HG02571 (cell line): Measurements from ENCODE around the gene PGLYRP1.

Source experiments
- ATAC-seq: cut with Tn5 transposase; IDR thresholded peaks from one replicate; pipeline ENCODE4 v1.9.1; 2021; ENCODE audit warnings: mild to moderate bottlenecking, moderate library complexity; ENCODE audit not compliant: unreplicated experiment

PGLYRP1 gene

DNA sequence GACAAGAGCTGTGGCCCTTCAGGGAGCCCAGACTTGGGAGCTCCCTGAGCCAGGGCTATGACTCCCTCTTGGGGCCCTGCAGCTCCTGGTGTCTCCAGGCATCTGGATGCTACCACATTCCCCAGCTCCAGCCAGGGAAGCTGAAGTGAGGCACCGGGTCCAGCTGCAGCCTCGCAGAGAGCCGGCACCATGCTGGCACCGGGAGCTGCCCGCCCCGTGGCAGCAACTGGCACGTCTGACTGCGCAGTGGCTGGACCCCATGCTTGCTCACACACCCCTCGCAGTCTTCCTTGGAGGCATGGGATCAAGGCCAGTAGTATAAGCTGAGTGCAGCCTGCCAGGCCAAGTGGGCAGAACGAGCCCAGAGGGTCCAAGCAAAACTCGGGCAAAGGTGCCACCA is 10.5 kb upstream of the PGLYRP1 start:
- no peak for ATAC-seq

DNA sequence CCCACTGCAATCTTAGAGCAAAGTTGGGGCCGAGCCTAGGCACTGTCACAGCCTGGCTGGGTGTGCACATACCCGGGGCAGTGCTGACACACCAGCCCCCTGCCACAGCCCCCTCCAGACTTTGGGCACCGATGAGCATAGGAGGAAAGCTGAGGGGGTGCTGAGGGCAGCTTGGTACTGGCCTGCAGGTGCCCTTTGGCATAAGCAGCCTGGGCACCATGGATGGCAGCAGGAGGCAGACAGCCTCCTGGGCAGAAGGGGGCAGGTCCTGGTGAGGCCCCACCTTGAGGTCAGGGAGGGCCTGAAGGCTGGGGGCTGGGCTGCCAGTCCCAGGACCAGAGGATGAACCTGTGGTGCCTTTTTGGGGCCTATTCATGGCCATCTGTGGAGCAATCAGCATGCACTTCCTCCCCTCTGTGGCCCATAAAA is 9.8 kb upstream of the PGLYRP1 start:
- no peak for ATAC-seq

DNA sequence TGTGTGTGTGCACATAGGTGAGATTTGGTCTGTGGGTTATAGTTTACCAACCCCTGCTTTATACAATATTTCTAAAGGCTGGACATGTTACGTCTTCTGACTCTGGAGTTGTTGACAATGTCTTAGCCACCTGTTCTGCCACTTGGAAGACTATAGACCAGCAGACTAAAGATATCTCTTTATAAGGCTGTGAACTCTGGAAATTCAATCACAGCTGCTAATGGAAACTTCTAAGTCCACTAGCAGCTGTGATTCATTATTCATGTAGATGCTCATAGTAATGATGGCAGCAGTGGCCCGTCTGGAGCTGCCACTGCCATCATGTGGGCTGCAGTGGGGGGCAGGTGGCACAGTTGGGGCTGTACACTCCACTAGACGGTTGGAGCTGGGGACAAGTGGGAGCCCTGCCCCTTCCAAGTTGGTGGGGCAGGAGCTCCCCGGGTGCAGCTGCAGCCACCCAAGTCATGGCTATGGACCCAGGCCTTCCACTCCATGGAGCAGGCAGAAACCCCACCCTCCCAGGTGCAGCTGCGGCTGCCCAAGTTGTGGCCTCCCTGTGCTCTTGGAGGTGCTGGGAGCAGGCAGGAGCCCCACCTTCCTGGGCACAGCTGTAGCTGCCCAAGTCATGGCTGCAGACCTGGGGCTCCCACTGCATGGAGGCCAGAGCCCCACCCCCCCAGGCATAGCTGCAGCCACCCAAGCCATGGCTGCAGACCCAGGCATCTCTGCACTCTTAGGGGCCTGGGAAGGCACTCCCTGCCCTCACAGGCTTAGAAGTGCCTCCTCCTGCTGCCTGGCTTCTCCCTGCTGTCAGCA is 9.1 kb upstream of the PGLYRP1 start:
- no peak for ATAC-seq

DNA sequence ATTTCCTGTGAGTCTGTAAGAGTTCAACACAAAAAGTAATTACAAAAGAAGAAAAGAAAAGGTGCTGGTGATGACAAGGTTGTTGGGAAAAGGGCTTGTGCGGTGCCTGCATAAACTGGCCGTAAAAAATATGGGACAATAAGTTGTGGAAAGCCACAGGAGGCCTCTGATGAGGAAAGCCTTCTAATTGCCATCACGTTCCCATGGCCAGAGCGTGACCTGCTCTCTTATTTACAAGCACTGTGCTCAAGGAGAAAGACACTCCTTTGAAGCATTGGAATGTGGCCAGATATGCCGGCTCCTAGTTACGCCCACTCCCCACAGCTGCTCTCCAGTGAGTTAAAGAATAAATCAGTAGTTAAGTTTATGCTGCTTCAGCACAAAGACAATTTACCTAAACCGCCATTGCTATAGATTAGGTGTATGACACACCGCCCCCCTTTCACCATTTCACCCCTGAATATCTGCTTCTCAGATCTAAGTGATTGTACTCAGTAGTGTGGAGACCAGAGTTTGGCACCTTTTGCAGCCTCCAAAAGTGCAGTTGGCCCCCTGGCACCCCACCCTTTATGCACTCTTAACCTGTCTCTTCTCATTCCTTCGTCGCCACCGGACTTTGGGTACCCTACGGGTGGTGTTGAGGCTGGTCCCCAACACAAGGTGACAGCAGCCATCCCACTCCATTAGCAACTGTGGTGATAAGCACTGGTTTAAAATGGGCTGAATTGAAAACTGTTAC is 8.1 kb upstream of the PGLYRP1 start:
- ATAC-seq: no peak

DNA sequence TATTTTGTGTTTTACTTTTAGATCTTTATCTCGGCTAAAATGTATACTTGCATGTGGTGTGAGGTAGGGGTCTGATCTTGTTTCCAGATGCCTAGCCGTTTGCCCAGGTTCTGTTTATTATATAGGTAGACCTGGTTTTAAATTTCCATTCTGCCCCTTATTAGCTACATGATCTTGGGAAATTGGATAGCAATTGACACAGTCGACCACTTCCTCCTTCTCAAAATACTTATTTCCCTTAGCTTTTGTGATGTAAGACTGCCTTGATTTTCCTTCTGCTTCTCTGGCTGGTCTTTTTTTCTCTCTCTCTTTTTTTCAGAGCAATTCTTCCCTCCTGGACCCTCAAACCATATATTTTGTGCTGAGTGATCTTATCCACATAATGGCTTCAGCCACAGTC is 3.0 kb upstream of the PGLYRP1 start:
- ATAC-seq: no peak

DNA sequence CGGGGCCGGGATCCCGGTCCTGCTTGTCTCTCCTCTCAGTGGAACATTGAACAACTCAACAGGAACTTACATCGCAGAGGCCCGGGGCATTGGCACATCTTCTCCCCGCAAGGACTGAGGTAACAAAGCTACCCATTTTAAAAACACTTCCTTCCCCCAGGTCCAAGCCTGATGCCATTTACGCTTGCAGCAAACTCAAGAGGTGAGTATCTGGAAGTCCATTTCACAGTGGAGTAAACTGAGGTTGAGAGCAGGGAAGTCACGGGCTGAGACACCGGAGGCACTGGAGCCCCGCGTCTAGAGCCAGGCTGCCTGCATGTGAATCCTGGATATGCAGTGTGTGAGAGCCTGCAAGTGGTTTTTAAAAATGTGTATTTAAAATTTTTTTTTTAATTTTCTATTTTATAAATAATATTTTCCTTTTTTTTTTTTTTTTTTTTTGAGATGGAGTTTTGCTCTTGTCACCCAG is 492 bp upstream of the PGLYRP1 start:
- ATAC-seq: no peak

DNA sequence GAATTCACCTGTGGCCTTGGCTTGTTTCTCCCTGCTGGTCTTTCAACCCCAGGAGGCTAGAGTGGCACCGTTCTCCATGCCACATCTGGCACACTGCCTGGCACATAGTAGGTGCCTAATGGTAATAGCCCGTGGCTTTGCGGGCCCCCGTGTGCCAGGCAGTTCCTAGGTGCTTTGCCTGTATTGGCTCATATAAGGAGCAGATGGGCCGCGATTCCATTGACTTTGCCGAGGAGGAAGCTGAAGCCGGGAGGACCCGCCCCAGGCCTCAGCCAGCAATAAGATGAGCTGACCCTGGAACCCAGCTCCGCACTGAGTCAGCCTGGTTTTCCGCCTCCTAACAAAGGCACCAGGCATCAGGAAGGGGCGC is 807 bp downstream of the PGLYRP1 start:
- ATAC-seq: no peak

DNA sequence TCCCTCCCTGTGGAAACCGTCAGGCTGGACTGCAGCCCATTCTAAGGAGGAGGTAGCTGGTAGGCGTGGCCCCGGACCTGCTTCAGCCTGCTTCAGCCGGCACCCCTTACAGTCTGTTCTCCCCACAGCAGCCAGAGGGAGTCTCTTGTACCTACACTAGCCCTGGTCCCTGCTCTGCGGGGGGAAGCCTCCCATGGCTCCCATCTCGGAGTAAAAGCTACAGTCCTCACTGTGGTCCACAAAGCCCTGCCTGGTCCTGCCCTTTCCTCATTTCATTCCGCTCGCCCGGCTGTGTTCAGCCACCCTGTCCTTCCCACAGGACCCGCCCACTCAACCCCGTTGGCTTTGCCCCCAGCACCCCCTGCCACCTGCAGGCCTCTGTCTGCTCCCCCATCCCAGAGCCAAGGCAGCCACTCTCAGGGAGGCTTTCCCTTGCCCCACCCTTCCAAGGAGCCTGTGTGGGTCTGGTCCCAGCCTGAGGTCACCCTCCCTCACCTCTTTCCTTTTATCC is 1.3 kb downstream of the PGLYRP1 start:
- ATAC-seq: no peak

DNA sequence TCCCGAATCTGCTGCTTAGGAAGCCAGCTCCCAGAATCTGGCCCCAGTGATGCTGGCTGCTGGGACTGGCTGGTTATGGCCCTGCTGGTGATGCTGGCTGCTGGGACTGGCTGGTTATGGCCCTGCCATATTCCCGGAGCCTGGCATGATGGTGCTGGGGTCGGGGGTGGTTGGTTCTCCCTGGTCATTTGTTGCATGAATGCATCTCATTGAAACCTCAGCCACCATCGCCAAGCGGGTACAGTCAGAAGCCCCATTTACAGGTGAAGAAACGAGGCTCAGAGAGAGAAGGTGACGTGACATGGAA is 2.1 kb downstream of the PGLYRP1 start:
- ATAC-seq: no peak

DNA sequence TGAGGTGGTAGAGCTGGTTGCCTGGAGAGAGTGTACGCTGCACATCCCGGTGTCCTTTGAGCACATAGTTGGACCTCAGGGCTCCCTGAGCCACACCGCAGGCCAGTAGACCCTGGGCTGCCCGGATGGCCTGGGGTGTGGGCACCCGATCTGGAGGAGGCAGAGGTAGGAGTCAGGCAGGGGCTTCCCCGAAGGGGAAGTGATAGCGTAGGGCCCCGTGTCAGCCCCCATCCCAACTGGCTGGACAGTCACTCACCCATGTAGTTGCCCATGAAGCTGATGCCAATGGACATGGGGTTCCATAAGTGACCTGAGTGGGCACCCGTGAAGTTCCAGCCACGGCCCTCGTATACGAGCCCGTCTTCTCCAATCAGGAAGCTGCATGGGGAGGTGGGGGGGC is 3.6 kb downstream of the PGLYRP1 start:
- no peak for ATAC-seq

DNA sequence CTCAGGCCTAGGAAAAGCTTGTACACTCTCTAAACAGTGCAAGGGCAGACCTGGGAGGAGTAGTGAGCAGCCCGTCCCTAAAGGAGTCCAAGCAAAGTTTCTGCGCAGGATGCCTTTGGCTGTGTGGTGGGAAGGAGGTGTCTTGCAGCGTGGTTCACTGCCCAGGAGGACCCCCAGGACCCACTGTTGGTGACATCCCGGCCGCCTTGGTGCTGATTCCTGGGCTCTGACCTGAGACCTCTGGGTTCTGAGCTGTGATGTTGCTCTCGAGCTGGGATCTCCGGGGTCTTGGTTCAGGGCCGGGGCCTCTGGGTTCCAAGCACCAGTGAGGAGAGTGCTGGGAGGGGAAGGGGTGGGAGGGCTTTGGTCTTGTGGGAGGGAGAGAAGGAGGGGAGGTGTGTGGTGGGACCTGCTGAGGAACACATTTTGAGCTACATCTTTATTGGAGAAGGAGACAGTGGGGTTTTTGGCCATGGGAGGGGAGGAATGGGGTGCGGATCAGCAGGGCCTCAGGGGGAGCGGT is 4.1 kb downstream of the PGLYRP1 start:
- no peak for ATAC-seq

DNA sequence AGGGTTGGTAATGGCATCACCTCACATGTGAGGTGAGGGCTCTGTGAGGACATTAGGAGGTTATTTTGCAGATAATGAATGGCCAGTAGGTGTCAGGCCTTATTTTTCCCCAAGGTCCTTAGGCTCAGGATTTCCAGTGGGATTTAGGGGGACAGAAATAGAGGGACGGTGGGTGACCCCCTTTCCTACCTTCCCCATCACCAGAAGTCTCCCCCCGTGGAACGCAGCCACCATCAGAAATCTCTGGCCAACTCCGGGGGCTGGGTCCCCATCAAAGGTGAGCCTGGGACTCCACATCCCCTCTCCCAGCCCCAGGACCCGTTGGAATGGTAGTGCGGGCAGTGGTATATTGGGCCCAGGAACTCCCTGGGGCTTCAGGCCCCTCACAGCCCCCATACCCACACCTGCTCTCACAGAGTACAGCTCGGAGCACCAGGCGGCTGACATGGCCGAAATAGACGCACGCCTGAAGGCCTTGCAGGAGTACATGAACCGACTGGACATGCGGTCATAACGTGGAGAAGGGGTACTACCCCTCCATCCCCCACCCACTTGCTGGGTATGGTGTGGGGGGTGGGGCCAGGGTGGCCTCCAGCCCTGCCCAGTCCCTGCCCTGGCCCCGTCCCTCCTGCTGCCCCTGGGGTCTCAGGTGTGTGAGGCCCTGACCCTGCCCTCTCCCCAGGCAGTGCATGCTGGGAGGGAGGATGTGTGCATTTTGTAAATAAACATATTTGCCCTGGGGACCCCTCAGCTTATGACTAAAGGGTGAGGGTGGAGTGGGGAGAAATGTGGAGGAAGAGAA is 4.8 kb downstream of the PGLYRP1 start:
- no peak for ATAC-seq

DNA sequence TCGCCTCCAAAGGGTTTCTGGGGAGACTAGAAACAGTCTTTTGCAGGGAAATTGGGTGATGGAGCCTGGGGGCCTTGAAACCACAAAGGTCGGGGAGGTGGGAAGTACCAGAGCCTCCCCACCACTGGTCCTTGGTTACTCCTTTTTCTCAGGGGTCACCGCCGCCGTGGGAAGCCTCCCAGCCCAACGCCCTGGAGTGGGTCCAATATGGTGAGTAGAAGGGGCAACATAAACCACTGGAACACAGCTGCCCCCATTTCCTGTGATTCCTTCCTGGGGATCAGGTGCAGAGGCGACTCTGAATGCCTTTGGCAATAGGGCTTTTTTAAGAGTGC is 5.8 kb downstream of the PGLYRP1 start:
- no peak for ATAC-seq

DNA sequence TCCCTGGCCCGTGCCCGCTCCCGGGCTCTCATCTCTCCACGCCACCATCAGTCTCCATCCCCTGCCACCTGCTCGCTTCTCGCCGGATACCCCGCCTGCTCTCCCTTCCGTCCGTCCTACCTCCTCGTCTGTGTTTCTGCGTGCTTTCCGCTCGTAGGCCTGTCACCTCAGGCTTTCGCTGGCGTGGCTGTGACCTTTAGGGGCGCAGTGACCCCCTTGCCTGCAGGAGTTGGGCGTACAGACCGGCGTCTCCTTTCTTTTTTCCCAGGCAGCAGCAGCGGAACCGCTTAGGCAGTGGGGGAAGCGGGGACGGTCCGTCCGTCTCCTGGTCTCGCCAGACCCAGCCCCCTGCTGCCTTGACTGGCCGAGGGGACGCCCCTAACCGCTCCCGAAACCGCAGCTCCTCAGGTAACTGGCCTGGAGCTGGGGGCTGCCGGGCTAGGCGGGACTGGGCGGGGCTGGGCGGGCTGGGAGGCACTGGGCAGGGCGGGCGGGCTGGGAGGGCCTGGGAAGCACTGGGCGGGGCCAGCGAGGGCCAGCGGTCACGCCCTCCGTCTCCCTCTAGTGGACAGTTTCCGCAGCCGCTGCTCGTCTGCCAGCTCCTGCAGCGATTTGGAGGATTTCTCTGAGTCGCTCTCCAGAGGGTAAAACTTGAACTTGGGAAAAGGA is 6.3 kb downstream of the PGLYRP1 start:
- ATAC-seq: no peak

DNA sequence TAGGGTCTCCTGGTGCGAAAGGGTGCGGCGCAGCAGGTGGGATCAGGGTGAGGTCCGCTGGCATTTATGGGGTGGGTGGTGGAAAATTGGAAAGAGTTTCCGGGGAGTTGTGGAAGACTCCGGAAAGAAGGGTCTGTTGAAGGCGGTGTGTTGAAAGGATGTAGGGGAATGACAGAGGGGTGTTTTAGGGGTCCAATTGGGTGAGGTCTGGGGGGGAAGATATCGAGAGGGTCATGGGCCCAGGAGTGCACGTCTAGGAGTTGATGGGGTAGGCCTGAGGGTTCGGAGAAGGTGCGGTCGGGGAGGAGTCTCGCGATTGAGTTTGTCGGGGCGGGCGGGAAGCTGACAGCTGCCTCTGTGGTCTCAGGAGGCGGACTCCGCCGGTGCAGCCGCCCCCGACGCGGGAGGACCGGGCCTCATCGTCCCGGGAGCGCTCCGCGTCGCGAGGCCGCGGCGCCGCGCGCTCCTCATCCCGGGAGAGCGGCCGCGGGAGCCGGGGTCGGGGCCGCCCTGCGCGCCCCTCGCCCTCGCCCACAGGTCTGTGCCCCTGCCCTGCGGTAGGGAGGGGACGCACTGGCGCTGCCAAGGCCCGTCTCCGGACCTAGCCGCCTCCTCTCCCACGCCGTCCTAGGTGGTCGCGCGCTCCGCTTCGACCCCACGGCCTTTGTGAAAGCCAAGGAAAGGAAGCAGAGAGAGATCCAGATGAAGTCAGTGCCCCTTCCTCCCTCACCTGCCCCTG is 7.0 kb downstream of the PGLYRP1 start:
- no peak for ATAC-seq

DNA sequence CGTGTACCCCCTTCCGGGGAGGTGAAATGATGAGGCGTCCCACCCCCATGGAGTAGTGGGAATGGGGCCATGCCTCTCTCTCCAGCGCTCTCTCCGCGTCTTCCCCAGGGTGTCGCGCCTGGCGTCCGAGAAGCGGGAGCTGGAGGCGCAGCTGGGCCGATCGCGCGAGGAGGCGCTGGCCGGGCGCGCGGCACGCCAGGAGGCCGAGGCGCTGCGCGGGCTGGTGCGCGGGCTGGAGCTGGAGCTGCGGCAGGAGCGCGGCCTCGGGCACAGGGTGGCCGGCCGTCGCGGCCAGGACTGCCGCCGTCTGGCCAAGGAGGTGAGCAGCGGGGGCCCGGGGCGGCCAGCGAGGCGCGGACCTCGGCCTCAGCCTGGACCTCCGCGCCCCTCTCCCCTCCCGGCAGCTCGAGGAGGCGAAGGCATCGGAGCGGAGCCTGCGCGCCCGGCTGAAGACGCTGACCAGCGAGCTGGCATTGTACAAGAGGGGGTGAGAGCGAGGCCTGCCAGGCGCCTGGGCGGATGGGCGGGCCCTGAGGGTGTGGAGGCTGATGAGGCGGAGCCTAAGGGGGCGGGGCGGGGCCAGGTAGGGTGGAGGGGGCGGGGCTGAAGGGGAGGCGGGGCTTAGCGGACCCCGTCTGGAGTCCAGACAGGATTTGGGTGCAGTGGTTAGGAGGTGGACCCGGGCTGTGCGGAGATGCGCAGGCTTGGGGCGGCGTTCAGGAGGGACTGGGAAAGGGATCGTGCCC is 7.7 kb downstream of the PGLYRP1 start:
- no peak for ATAC-seq

DNA sequence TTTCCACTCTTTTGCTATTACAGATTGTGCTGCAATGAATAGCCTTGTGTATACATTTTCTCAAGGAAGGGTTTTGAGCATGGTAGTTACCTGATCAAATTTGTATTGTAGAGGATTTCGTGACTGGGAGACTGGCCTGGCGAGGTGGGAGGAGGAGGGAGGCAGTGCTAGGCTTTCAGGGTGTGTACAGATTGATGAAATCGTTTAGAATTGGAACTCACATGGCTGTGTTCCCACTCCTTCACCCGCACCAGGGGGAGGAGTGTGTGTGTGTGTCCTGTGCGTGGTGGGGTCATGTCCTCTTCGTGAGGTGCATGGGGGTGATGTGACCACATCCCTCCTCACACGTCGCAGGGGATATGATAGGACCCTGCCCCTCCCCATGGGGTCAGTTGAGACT is 8.3 kb downstream of the PGLYRP1 start:
- no peak for ATAC-seq

DNA sequence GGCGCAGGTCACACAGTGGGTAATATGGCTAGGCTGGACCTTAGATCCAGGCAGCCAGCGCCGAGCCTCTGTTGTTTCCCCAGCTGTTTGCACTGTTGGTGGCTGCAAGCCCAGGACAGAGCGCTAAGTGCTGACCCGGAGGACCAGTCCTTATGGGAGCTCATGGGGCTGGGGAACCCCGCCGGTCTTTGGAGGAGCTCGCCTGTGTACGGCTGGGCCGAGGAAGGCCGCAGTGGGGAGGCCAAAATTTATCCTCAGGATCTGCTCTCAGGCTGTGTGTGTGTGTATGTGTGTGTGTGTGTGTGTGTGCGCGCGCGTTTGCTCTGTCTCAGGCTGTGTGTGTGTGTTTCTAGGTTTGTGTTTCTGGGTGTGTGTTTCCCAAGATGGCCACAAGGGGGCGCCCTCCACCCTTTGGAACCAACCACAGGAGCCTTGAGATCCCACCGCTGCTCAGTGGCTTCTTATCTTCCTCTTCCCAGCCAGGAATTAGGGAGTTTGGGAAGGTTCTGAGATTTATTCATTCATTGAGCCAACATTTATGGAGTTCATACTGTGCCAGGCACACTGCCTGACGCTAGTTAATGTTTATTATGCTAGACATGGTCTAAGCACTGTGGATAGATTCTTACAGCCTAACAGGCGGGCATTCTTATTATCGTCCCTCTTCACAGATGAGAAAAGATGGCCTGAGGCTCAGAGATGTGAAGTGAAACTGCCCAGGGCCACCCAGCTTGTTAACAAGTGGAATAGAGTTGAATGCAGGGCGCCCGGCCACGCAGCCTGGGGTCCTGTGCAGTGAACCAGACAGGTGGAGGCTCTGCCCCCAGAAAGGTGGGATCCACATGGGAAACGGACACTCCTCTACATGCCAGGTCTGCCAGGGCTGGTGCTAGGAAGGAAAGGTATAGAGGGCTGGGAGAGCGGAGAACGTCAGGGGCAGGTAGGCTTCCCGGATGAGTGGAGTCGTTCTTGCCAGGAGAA is 13.0 kb downstream of the PGLYRP1 start:
- ATAC-seq: no peak
